K562 treated with DMSO at 1 percent for 12 hours (cell line): ENCODE results near the gene ELAC2. TPM values are rescaled to one million over a fixed set of nuclear protein-coding genes. Genes with fewer than 3 reads are reported as not detected.

Experiments used
- total RNA-seq: library from RNA; unstranded; fragments of 300-600 nt; gene quantifications from 2 replicates; pipeline ENCODE4 v1.2.3, GENCODE V29; 2022; ENCODE audit not compliant: insufficient read depth

ELAC2 gene, protein sequence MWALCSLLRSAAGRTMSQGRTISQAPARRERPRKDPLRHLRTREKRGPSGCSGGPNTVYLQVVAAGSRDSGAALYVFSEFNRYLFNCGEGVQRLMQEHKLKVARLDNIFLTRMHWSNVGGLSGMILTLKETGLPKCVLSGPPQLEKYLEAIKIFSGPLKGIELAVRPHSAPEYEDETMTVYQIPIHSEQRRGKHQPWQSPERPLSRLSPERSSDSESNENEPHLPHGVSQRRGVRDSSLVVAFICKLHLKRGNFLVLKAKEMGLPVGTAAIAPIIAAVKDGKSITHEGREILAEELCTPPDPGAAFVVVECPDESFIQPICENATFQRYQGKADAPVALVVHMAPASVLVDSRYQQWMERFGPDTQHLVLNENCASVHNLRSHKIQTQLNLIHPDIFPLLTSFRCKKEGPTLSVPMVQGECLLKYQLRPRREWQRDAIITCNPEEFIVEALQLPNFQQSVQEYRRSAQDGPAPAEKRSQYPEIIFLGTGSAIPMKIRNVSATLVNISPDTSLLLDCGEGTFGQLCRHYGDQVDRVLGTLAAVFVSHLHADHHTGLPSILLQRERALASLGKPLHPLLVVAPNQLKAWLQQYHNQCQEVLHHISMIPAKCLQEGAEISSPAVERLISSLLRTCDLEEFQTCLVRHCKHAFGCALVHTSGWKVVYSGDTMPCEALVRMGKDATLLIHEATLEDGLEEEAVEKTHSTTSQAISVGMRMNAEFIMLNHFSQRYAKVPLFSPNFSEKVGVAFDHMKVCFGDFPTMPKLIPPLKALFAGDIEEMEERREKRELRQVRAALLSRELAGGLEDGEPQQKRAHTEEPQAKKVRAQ
- 22.8 and 34.6 TPM in 2 replicates for total RNA-seq

DNA sequence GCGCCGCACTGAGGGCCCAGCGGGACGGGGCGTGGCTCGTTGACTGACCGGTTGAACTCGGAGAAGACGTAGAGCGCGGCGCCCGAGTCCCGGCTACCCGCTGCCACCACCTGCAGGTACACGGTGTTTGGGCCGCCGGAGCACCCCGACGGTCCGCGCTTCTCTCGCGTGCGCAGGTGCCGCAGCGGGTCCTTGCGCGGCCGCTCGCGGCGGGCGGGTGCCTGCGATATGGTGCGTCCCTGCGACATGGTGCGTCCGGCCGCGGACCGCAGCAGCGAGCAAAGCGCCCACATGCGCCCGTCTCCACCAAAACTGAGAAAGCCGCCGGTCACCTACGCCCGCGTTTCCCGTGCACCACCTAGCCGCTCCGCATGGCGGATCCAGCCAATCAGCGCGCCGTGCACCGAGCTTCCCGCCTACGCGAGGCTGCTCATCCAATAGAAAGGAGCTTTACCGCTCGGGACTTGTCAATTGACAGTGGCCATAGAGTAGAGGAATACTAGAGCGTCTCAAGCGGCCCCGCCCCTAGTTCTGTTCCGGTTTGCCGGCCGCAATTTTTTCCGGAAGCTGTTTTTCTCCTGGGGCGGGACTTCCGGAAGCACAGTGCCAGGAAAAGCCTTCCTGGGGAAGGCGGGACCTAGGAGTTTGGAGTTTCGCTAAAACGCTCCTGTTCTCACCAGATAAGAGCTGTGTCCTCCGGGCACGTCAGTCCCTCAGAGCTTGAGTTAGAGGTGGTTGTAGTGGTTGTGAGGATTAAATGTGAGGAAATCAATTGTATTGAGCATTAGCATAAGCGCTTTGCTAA is at the start of gene ELAC2:
ELAC2 (minus strand) TSS at position 373 of the 805 bp plus-strand sequence; CDS start at position 293, 80 bp downstream.

Other genes starting within 250 kb of the ELAC2 start
- gene ARHGAP44, start 228.5 kb downstream of the ELAC2 start, total RNA-seq, result 0.41 TPM in 1 of 2 replicates, not detected in the other